HG02981 (cell line): Measurements from ENCODE around the gene KBTBD7.
"Not testable (repeated sequence)": the region's sequence is repeated elsewhere in the genome, so short reads cannot be mapped to it uniquely, and the experiment has no call there.

ENCODE experiments used
- ATAC-seq: cut with Tn5 transposase; IDR thresholded peaks from one replicate; pipeline ENCODE4 v1.9.1; 2021; ENCODE audit warnings: mild to moderate bottlenecking, moderate library complexity; ENCODE audit not compliant: unreplicated experiment

Gene KBTBD7

GRCh38 chr13:41199526-41199925 is 5.2 kb upstream of the KBTBD7 start:
- peak; percentile 81 for ATAC-seq

- ATAC-seq, result no peak
Measured at GRCh38 chr13:41199079-41199478, 4.7 kb upstream of the KBTBD7 start.

- no peak for ATAC-seq
Measured at GRCh38 chr13:41196620-41197019, 2.3 kb upstream of the KBTBD7 start.

- no peak for ATAC-seq
Measured at GRCh38 chr13:41196011-41196410, 1.6 kb upstream of the KBTBD7 start.

- ATAC-seq, result no peak
Measured at GRCh38 chr13:41193469-41193868, 900 bp downstream of the KBTBD7 start.

GRCh38 chr13:41188584-41188983 is 5.8 kb downstream of the KBTBD7 start:
- ATAC-seq, result no peak

- no peak for ATAC-seq
Measured at GRCh38 chr13:41186481-41186880, 7.9 kb downstream of the KBTBD7 start.

GRCh38 chr13:41182231-41182630 is 12.1 kb downstream of the KBTBD7 start:
- no peak for ATAC-seq

- ATAC-seq, result no peak
Measured at GRCh38 chr13:41179593-41180250, 14.6 kb downstream of the KBTBD7 start.

- no peak for ATAC-seq
Measured at GRCh38 chr13:41178040-41178439, 16.3 kb downstream of the KBTBD7 start.

GRCh38 chr13:41177616-41178015 is 16.8 kb downstream of the KBTBD7 start:
- no peak for ATAC-seq

GRCh38 chr13:41175576-41175975 is 18.8 kb downstream of the KBTBD7 start:
- ATAC-seq, result not testable (repeated sequence)

- no peak for ATAC-seq
Measured at GRCh38 chr13:41162151-41162550, 32.2 kb downstream of the KBTBD7 start.

- no peak for ATAC-seq
Measured at GRCh38 chr13:41159174-41159573, 35.2 kb downstream of the KBTBD7 start.

- ATAC-seq, result no peak
Measured at GRCh38 chr13:41157048-41157717, 37.2 kb downstream of the KBTBD7 start.

- ATAC-seq, result no peak
Measured at GRCh38 chr13:41156620-41157019, 37.7 kb downstream of the KBTBD7 start.

- no peak for ATAC-seq
Measured at GRCh38 chr13:41154042-41154441, 40.3 kb downstream of the KBTBD7 start.

- ATAC-seq, result no peak
Measured at GRCh38 chr13:41152005-41152404, 42.4 kb downstream of the KBTBD7 start.

- ATAC-seq, result no peak
Measured at GRCh38 chr13:41150058-41150457, 44.3 kb downstream of the KBTBD7 start.

- ATAC-seq, result no peak
Measured at GRCh38 chr13:41148419-41149283, 45.7 kb downstream of the KBTBD7 start.

- ATAC-seq, result no peak
Measured at GRCh38 chr13:41145136-41145908, 49.0 kb downstream of the KBTBD7 start.
